ENCODE results near the gene TMEM239. TPM values are rescaled to one million over a fixed set of nuclear protein-coding genes. Genes with fewer than 3 reads are reported as not detected.

TMEM239 gene
- total and polyA plus RNA-seq, 12 donors = 0.08 TPM; not detected in 11

- Histone ChIP-seq H3K4me1 (replicated peaks in 1 of 2) (no peaks in the 10 kb centered on the region), H3K9me3 (replicated peaks in 1 of 3) (no peaks in the 10 kb centered on the region), H3K4me3 (no peak overlapping the region), H3K27me3 (no peaks in the 10 kb centered on the region), H3K36me3 (replicated peaks in 1 of 2) (peaks cover 0 to 31% of the 10 kb centered on the region in 2 donors), H3K27ac (no peak overlapping the region)
- DNase-seq = no peak
- no peak for TF ChIP-seq CTCF (IDR thresholded peaks at IDR 0.05)
- TF ChIP-seq POLR2A (IDR thresholded peaks at IDR 0.05) = no peak
- intact Hi-C loops (cut with DNase I) = loop anchor here in 1 of 2 donors (10.0 kb wide), 1 partner anchor 135 kb away; no protein-coding TSS in a partner anchor
- 85 to 96% (median 93%) methylated on average over 4 of the region's 4 CpGs for WGBS, 4 donors
Observed at GRCh38 chr20:2859330-2860121, 43.4 kb downstream of the TMEM239 start.

- H3K27ac ChIP-seq = no peak overlapping the region
- no peaks in the 10 kb centered on the region for H3K9me3 ChIP-seq (replicated peaks in 1 of 3)
- no peak overlapping the region for H3K4me3 ChIP-seq
- no peaks in the 10 kb centered on the region for H3K4me1 ChIP-seq (replicated peaks in 1 of 2)
- TF ChIP-seq POLR2A (IDR thresholded peaks at IDR 0.05) (no peak), CTCF (IDR thresholded peaks at IDR 0.05) (no peak)
- peaks cover 0 to 55% of the 10 kb centered on the region in 2 donors for H3K36me3 ChIP-seq (replicated peaks in 1 of 2)
- 93 to 98% (median 97%) methylated on average over 12 of the region's 12 CpGs for WGBS, 4 donors
- intact Hi-C loops (cut with DNase I) = loop anchor here in 1 of 2 donors (10.0 kb wide), 1 partner anchor 130 kb away; no protein-coding TSS in a partner anchor
- no peaks in the 10 kb centered on the region for H3K27me3 ChIP-seq
- no peak for DNase-seq
Observed at GRCh38 chr20:2864626-2865025, 48.5 kb downstream of the TMEM239 start.

- intact Hi-C loops (cut with DNase I) = loop anchor here in 1 of 2 donors (10.0 kb wide), 1 partner anchor 130 kb away; no protein-coding TSS in a partner anchor
Observed at GRCh38 chr20:2865101-2865500, 48.9 kb downstream of the TMEM239 start.

More at GRCh38 chr20:2865101-2865500, 48.9 kb downstream of the TMEM239 start:
- H3K27me3 ChIP-seq = no peaks in the 10 kb centered on the region
- WGBS, 4 donors = 93 to 97% (median 95%) methylated on average over 10 of the region's 10 CpGs
- TF ChIP-seq POLR2A (IDR thresholded peaks at IDR 0.05) (no peak), CTCF (IDR thresholded peaks at IDR 0.05) (no peak)
- H3K4me1 ChIP-seq (replicated peaks in 1 of 2) = no peaks in the 10 kb centered on the region
- no peak overlapping the region for H3K27ac ChIP-seq
- no peak overlapping the region for H3K4me3 ChIP-seq
- DNase-seq = no peak
- peaks cover 0 to 55% of the 10 kb centered on the region in 2 donors for H3K36me3 ChIP-seq (replicated peaks in 1 of 2)
- H3K9me3 ChIP-seq (replicated peaks in 1 of 3) = no peaks in the 10 kb centered on the region

Data from adrenal gland (tissue), 12 donors.